GM18868 (cell line): Measurements from ENCODE around the gene WDR77.

Experiments
- ATAC-seq: cut with Tn5 transposase; IDR thresholded peaks from one replicate; pipeline ENCODE4 v1.9.1; 2021; ENCODE audit warnings: mild to moderate bottlenecking, moderate library complexity; ENCODE audit not compliant: unreplicated experiment

The WDR77 gene

GRCh38 chr1:111448918-111449702 is at the start of gene WDR77, which contains the start of gene ATP5PB:
TSS of gene WDR77 (minus strand) at chr1:111449256. CDS start at chr1:111449169, 87 bp downstream.
TSS of gene ATP5PB (plus strand) at chr1:111449464. CDS start at chr1:111449542, 78 bp downstream.
- peak; percentile 93 for ATAC-seq

- ATAC-seq = no peak
Observed at GRCh38 chr1:111497592-111497991, 48.5 kb upstream of the WDR77 start.

DNA sequence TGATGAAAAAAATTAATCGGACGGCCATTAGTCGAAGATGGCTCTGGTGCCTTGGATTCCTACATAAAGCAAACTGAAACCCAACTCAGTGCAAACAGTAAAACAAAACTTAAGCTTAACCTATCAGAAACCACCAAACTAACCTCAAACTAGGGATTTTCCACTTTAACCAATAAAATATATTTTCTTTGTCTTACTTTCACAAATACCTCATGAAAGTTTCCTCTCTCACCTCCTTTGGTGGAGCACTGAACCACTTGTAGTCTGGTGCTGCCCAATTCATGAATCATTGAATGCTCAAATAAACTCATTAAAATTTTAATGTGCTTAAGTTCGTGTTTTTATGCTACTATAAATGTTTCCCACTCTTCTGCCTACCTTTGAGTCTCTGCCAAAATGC is 47.3 kb upstream of the WDR77 start:
- ATAC-seq = no peak

DNA sequence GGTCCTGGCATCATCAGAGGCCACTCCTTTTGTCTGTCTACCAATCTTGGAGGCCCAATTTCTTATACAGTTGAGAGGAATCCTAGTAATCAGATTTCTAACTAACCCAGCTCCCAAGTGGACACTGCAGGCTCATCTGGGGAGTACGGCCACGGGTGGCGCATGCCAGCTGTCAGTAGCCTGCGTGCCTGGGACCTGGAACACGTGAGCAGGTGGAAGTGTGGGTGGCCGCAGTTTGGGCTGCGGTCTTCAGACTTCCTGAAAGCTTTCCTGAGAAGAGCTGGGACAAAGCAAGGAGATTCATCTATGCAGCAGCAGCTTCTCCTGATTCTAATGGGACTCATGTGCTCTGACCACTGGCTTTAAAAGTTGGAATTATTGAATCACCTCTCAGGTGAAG is 42.0 kb upstream of the WDR77 start:
- ATAC-seq = no peak

DNA sequence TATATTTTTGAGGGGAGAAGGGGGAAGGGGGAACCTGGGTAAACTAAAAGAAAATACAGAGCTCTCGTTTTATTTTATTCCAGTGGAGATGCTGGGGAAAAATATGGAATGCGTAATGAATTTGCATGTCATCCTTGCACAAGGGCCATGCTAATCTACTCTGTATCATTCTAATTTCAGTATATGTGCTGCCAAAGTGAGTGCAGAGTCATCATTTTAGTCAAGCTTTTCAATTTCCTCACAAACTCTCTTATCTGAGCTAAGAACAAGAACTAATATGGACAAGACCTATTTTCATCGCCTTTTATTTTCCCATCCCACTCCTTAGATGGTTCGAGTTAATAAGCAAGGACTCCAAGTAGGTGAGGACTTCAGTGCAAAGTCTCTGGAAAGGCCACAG is 41.2 kb upstream of the WDR77 start:
- no peak for ATAC-seq

- no peak for ATAC-seq
Observed at GRCh38 chr1:111489604-111490003, 40.5 kb upstream of the WDR77 start.

DNA sequence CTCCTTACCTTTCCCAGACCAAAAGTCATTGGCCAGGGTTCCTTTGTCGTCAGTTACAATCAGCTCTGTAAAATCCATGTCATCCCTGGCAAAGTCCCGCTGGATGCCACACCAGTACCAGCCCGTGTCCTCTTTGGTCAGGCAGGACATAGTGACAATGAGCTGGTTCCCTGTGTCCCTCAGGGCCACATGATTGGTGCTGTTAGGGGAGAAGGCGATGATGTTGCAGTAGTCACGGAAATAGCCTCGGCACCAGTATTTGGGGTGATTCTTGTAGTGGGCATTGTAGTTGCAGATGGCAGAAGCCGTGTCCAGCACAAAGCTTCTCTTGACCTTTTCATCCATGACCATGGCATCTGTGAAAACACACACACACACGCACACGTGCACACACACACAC is 39.6 kb upstream of the WDR77 start:
- ATAC-seq = no peak

DNA sequence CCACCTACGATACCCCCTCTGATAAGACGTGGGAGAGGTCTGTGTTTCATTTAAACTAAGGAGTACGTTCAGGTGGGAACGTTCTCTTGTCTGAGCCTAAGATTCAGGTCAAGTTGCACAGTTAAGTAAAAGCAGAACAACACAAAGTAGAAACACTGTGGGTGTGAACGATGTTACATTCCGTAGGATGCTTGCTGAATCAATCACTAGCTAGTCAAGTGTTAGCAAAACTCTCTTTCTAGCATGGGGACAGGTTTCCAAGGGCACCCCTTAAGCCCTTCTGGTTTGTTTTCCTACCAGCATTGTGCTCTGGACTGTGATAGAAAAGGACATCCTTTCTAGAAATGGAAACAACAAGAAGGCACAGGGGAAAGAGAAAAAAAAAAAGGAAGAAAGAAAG is 38.1 kb upstream of the WDR77 start:
- no peak for ATAC-seq

- no peak for ATAC-seq
Observed at GRCh38 chr1:111486431-111486830, 37.4 kb upstream of the WDR77 start.

DNA sequence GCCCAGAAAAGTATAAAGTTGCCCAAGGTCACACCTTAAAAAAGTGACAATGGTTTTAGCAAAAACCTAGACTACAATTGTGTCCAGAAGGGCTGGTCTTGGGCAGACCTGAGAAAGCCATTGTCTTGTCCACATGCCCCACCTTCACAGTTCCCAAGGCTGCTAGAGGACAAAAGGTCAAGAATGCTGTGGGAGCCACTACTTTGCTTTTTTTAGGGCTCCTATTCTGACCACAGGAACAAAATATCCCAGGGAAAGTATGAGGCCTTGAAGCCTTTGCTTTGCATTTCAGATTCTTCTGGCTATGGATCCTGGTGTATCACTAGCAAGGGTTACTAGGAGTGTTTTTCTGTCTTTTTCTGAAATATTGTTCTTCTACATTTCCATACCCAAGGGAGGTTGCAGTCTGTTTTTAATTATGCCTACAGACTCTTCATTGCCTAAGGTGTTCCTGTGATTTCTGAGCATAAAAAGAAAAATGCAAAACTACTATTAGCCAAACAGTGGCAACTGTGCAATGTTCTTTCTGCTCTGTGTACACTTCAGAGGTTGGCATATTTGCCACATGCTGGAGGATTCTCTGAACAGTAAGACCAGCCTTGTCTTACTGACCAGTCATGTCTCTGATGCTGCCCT is 35.5 kb upstream of the WDR77 start:
- ATAC-seq = no peak

GRCh38 chr1:111483876-111484275 is 34.8 kb upstream of the WDR77 start:
- no peak for ATAC-seq

- ATAC-seq = no peak
Observed at GRCh38 chr1:111483166-111483565, 34.1 kb upstream of the WDR77 start.

- ATAC-seq = peak; percentile 53
Observed at GRCh38 chr1:111481387-111482221, 32.5 kb upstream of the WDR77 start.

DNA sequence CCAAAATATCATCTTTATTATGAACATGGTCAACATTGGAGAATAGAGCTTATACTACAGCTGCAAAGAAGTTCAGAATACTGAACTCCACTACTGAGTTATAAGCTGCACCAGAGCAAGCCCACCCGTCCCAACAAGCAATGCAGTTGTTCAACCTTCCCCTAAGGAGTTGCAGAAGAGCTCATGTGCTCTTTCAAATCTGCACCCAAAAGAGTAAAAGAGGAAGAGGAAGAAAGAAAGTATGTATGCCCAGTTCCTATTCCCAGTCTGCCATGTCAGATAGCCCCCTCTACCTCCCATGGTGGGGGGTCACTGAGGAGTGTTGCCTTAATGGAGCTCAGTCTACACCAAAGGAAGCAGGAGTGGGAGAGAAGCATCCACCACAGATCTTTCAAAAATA is 31.6 kb upstream of the WDR77 start:
- no peak for ATAC-seq

GRCh38 chr1:111476761-111477309 is 27.8 kb upstream of the WDR77 start:
- ATAC-seq = peak; percentile 75

DNA sequence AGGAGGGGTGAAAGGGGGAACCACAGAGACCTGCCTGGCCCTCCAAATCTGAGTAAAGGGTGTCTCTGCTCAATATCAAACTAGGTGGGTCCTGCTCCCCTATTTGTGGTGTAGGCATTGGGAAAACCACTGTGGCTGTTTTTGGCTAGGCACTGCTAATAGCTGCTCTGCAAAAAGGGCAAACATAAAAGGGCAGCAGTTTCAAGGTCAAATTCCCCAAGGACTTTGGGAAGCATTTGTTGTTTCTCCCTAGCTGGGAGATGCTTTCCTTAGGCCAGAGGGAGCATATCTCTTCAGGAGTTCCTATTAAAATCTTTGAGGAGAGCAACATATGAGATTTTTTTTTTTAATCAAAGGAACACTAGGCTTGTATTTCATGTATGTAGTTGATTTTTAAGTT is 27.2 kb upstream of the WDR77 start:
- no peak for ATAC-seq

DNA sequence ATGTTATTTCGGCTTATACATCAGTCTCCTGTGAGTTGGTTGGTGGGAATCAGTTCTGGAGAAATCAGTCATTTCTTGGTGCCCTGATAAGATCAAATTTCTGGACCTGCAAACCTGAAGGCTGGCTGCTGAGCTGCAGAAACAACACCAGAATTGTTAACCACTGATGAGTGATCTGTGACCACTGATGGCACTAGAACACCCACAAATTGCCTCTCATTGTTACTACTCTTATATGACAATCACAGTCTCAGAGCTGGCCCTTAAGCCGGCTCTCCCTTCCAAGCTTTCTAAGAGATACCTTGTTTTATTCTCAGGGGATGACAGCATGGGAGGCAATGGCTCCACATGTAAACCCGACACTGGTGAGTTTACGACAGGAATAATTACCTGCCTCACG is 26.6 kb upstream of the WDR77 start:
- ATAC-seq = peak; percentile 49

DNA sequence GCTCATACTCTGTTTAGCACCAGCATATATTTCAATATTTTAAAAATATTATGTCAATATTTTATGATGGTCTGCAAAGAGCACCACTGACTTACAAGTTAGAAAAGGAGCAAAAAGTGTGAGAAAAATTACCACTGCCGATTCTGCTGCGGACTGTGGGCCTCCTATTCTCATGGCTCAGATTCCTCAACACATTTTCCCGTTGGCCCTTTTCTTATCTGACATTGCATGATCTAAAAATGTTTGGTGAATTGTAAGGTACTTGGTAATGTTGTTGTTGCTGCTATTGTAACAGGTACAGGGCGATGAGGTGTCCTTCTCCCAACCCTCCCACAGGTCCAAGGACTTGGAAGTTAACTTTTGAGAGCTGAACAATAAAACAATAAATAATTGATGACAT is 25.5 kb upstream of the WDR77 start:
- ATAC-seq = no peak

GRCh38 chr1:111474106-111474505 is 25.1 kb upstream of the WDR77 start:
- ATAC-seq = no peak

DNA sequence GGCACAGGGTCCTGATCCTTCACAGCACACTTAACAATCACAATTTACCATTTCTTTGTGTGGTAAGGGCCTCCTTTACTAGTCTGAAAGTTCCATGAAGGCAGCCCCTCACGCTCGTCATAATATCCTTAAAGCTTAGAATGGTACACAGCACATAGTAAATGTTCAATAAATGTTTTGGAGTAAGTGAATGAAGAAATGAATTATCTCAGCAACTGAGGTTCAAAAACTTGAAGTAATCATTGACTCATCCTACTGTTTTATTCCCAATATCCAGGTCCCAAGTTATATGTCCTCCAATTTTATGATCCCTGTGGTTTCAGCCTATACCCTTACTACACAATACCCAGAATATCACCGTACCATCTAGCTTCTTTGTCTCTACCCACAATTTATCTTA is 22.5 kb upstream of the WDR77 start:
- ATAC-seq = no peak

DNA sequence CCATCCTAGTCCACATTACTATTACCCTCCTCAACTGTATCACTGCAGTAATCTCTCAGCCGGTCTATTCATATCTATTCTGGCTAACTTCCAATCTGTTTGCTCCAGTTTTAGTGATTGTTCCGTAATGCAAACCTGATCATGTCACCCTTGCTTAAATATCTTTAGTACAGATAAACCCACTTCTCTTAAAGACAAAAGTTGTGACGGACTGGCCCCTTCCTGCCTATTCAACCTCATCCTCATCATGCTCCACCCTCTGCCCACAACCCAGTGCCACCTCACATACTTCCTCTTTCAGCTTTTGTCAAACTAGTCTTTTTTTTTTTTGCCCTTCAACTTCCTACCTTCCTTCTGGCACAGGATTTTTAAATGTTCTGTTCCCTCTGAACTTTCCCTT is 22.0 kb upstream of the WDR77 start:
- peak; percentile 64 for ATAC-seq
